ENCODE measurements around the gene WDR53. TPM values are rescaled to one million over a fixed set of nuclear protein-coding genes. Genes with fewer than 3 reads are reported as not detected.

The WDR53 gene
- total RNA-seq, 4 donors from 2014 or later = 2.5 to 12.6 (median 5.5) TPM

DNA sequence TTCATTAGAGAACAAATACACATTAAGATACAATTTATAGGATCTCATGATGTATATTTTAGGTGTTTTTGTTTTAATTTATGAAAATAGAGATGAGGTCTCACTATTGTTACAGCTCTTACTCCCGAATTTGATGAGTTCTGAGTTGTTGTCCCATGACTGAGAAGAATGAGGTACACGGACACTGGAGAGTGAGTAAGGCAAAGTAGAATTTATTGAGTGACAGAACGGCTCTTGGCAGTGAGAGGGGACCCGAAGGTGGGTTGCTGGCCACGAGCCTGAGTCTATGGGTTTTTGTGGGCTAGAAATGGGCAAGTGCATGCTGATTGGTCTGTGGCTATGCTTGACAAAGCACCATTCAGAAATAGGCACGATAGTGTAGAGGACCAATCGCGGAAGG lies 61.7 kb downstream of the WDR53 start:
- intact Hi-C loops (cut with DNase I) = no loop called here
- WGBS, 2 donors = 89 to 93% methylated on average over 8 of the region's 8 CpGs
- no peak for TF ChIP-seq POLR2A (IDR thresholded peaks at IDR 0.05)
- TF ChIP-seq, protein P1, sequence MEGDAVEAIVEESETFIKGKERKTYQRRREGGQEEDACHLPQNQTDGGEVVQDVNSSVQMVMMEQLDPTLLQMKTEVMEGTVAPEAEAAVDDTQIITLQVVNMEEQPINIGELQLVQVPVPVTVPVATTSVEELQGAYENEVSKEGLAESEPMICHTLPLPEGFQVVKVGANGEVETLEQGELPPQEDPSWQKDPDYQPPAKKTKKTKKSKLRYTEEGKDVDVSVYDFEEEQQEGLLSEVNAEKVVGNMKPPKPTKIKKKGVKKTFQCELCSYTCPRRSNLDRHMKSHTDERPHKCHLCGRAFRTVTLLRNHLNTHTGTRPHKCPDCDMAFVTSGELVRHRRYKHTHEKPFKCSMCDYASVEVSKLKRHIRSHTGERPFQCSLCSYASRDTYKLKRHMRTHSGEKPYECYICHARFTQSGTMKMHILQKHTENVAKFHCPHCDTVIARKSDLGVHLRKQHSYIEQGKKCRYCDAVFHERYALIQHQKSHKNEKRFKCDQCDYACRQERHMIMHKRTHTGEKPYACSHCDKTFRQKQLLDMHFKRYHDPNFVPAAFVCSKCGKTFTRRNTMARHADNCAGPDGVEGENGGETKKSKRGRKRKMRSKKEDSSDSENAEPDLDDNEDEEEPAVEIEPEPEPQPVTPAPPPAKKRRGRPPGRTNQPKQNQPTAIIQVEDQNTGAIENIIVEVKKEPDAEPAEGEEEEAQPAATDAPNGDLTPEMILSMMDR (IDR thresholded peaks at IDR 0.05) = no peak
- Histone ChIP-seq H3K27me3 (no peaks in the 10 kb centered on the region), H3K27ac (peak overlapping the region in 1 of 4 donors; percentile 43), H3K4me1 (peaks cover 4 to 19% (median 5%) of the 10 kb centered on the region in 3 donors), H3K4me3 (no peak overlapping the region), H3K9me3 (no peaks in the 10 kb centered on the region), H3K36me3 (no peaks in the 10 kb centered on the region)
- DNase-seq = no peak

DNA sequence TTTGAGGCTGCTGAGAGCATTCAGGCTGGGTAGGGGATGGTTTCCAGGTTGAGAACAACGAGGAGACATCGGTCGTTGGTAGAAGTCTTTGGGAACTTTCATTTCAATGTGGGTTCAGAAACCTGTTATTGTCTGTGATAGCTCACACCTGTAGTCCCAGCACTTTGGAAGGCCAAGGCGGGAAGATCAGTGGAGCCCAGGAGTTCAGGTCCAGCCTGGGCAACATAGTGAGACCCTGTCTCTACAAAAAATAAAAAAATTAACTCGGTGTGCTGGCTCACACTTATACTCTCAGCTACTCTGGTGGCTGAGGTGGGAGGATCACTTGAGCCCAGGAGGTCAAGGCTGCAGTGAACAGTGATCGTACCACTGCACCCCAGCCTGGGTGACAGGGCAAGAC lies 63.8 kb downstream of the WDR53 start:
- peak overlapping the region; percentile 94 to 98 (median 98) for H3K27ac ChIP-seq
- H3K4me1 ChIP-seq = peaks cover 10 to 39% (median 12%) of the 10 kb centered on the region in 3 donors
- 95% methylated on average over 6 of the region's 6 CpGs for WGBS, 2 donors
- H3K4me3 ChIP-seq = no peak overlapping the region
- intact Hi-C loops (cut with DNase I) = loop anchor here (5.0 kb wide), 1 partner anchor 72 kb away; the partner anchor contains the start of gene UBXN7
- TF ChIP-seq, protein P1 (IDR thresholded peaks at IDR 0.05) = no peak
- TF ChIP-seq POLR2A (IDR thresholded peaks at IDR 0.05) = no peak
- no peaks in the 10 kb centered on the region for H3K36me3 ChIP-seq
- H3K9me3 ChIP-seq = no peaks in the 10 kb centered on the region
- no peaks in the 10 kb centered on the region for H3K27me3 ChIP-seq
- DNase-seq = no peak

Small RNAs within 50 kb of the gene (small RNA-seq; reads per million reads assigned to genes)
- 0 reads per million in 4 donors for gene RPS29P3

Other genes starting within 250 kb of the WDR53 start
- gene TM4SF19, start 230.2 kb downstream of the WDR53 start, total RNA-seq = 1 to 10 TPM in 3 of 4 donors, under 1 TPM in 1; 0.76 to 8.3 (median 2.6) TPM
- gene UBXN7, start 136.1 kb downstream of the WDR53 start, total RNA-seq = 10 to 100 TPM; 10.7 to 18.7 (median 14.1) TPM
- gene RNF168, start 64.8 kb downstream of the WDR53 start, total RNA-seq = 10 to 100 TPM; 13.0 to 23.8 (median 19.6) TPM
- not detected for gene SMCO1, start 53.2 kb downstream of the WDR53 start, total RNA-seq
- 10 to 100 TPM in 3 of 4 donors, 1 to 10 TPM in 1; 6.6 to 19.9 (median 12.9) TPM for gene FBXO45, start 106 bp upstream of the WDR53 start, total RNA-seq
- 1 to 10 TPM in 1 of 4 donors, under 1 TPM in 2, not detected in 1; 0.18 to 4.8 (median 0.70) TPM for gene NRROS, start 71.1 kb upstream of the WDR53 start, total RNA-seq
- gene CEP19, start 143.7 kb upstream of the WDR53 start, total RNA-seq = 1 to 10 TPM in 3 of 4 donors, under 1 TPM in 1; 0.80 to 3.1 (median 1.2) TPM
- gene PIGX, start 143.8 kb upstream of the WDR53 start, total RNA-seq = 10 to 100 TPM; 19.5 to 58.6 (median 21.6) TPM
- gene PAK2, start 171.3 kb upstream of the WDR53 start, total RNA-seq = 10 to 100 TPM; 24.6 to 42.9 (median 38.8) TPM